H1 (cell line): ENCODE results near the gene GALNT12. TPM values are rescaled to one million over a fixed set of nuclear protein-coding genes. Genes with fewer than 3 reads are reported as not detected.

Source experiments
- CTCF ChIA-PET: fragments of 300-600 bp; sonication (Branson Sonifier 250); formaldehyde crosslinking; loops from one replicate; lab custom pipeline; 2021; ENCODE audit not compliant: partially characterized antibody; lab: Charles Lee
- POLR2A ChIA-PET: fragments of 300-600 bp; sonication (Branson Sonifier 250); formaldehyde crosslinking; loops from one replicate; lab custom pipeline; 2021; ENCODE audit warnings: inconsistent platforms; ENCODE audit not compliant: partially characterized antibody; lab: Charles Lee
- DNase-seq, 2 experiments: peaks; one replicate each; pipeline versions ENCODE4 v3.0.0 to v3.0.0-alpha.2; 2010 to 2022; ENCODE audit warnings: low spot score in 2 of 2, low read depth in 1 of 2, mixed read lengths in 1 of 2
- FAIRE-seq: peaks from 2 replicates; lab custom pipeline; 2011; peaks lifted over from hg19 to GRCh38; lab: Jason Lieb, UNC
- H2AFZ ChIP-seq: 2 replicates; pipeline ENCODE4 v1.8.1; 2012; ENCODE audit warnings: low read length, inconsistent platforms
- H2AK5ac ChIP-seq: 2 replicates; pipeline ENCODE4 v1.6.1; 2013; ENCODE audit warnings: low read depth, low read length
- H2BK120ac ChIP-seq: replicated peaks from 2 replicates; pipeline ENCODE3; 2013; ENCODE audit warnings: low read depth, low read length, inconsistent platforms
- H2BK12ac ChIP-seq: 2 replicates; pipeline ENCODE4 v1.6.1; 2013; ENCODE audit warnings: low read depth, low read length
- H2BK15ac ChIP-seq: 2 replicates; pipeline ENCODE4 v1.6.1; 2013; ENCODE audit warnings: low read length
- H2BK20ac ChIP-seq: 2 replicates; pipeline ENCODE4 v1.6.1; 2013; ENCODE audit warnings: low read length
- H2BK5ac ChIP-seq: 2 replicates; pipeline ENCODE4 v1.6.1; 2013; ENCODE audit warnings: low read depth, low read length
- H3K14ac ChIP-seq: 2 replicates; pipeline ENCODE4 v1.6.1; 2013; ENCODE audit warnings: inconsistent platforms; ENCODE audit not compliant: insufficient read length
- H3K18ac ChIP-seq: 2 replicates; pipeline ENCODE4 v1.6.1; 2013; ENCODE audit warnings: low read length; ENCODE audit errors: extremely low read depth
- H3K23ac ChIP-seq: 2 replicates; pipeline ENCODE4 v1.6.1; 2013; ENCODE audit warnings: inconsistent platforms; ENCODE audit not compliant: insufficient read length
- H3K23me2 ChIP-seq: 2 replicates; pipeline ENCODE4 v1.6.1; 2013; ENCODE audit warnings: low read depth, low read length
- H3K27ac ChIP-seq: 2 replicates; pipeline ENCODE4 v1.6.1; 2011; ENCODE audit warnings: low read depth, low read length, inconsistent platforms
- H3K27me3 ChIP-seq, 4 experiments: replicated peaks in 1 of 4; 1 replicate in 1 of 4; 2 replicates in 3 of 4; pipeline versions ENCODE4 v1.6.1 to v1.8.1; 2011 to 2013; ENCODE audit warnings: low read length in 3 of 4, mild to moderate bottlenecking in 3 of 4, inconsistent platforms in 2 of 4, mixed read lengths in 2 of 4, moderate library complexity in 1 of 4; ENCODE audit not compliant: control insufficient read depth in 3 of 4, insufficient read depth in 3 of 4; ENCODE audit errors: extremely low read depth in 1 of 4
- H3K36me3 ChIP-seq, 4 experiments: 2 replicates each; pipeline versions ENCODE4 v1.6.1 to v1.8.1; 2011 to 2013; ENCODE audit warnings: mild to moderate bottlenecking in 4 of 4, low read length in 3 of 4, moderate library complexity in 2 of 4, control low read depth in 1 of 4, inconsistent platforms in 1 of 4; ENCODE audit not compliant: insufficient read depth in 4 of 4, control insufficient read depth in 2 of 4
- H3K4ac ChIP-seq: replicated peaks from 2 replicates; pipeline ENCODE3; 2013; ENCODE audit warnings: low read length, low read depth, mixed read lengths, inconsistent platforms; ENCODE audit not compliant: insufficient read length
- H3K4me1 ChIP-seq, 4 experiments: replicated peaks in 1 of 4; 1 replicate in 1 of 4; 2 replicates in 3 of 4; pipeline versions ENCODE4 v1.6.1 to v1.8.1; 2011 to 2013; ENCODE audit warnings: low read length in 3 of 4, inconsistent platforms in 2 of 4, mixed read lengths in 1 of 4; ENCODE audit not compliant: insufficient read depth in 4 of 4, control insufficient read depth in 3 of 4
- H3K4me2 ChIP-seq, 2 experiments: 2 replicates each; pipeline versions ENCODE4 v1.6.1 to v1.8.1; 2011 to 2013; ENCODE audit warnings: low read depth in 2 of 2, low read length in 2 of 2, control low read depth in 1 of 2, inconsistent platforms in 1 of 2, mild to moderate bottlenecking in 1 of 2; ENCODE audit not compliant: insufficient read depth in 1 of 2
- H3K4me3 ChIP-seq, 4 experiments: fragments of 200-600, 300-600 bp in 1 of 4; sonication (generic), shearing (Covaris generic), sonication (Bioruptor Twin) in 1 of 4; 2 replicates each; pipeline versions ENCODE4 v1.5.1 to v1.8.1; 2011 to 2016; ENCODE audit warnings: low read length in 4 of 4, low read depth in 3 of 4, control low read depth in 2 of 4, inconsistent platforms in 2 of 4, mild to moderate bottlenecking in 2 of 4, mixed read lengths in 1 of 4, moderate library complexity in 1 of 4; ENCODE audit not compliant: insufficient read depth in 2 of 4; ENCODE audit errors: extremely low read depth in 1 of 4
- H3K56ac ChIP-seq: replicated peaks from 2 replicates; pipeline ENCODE3; 2013; ENCODE audit warnings: low read depth, mild to moderate bottlenecking, mixed read lengths, low read length, inconsistent platforms; ENCODE audit not compliant: insufficient read length
- H3K79me1 ChIP-seq: 2 replicates; pipeline ENCODE4 v1.6.1; 2013; ENCODE audit warnings: low read depth, low read length, control low read depth
- H3K79me2 ChIP-seq, 2 experiments: 2 replicates each; pipeline versions ENCODE4 v1.6.1 to v1.8.1; 2012 to 2013; ENCODE audit warnings: low read length in 2 of 2, mild to moderate bottlenecking in 2 of 2, inconsistent platforms in 1 of 2; ENCODE audit not compliant: insufficient read depth in 2 of 2, control insufficient read depth in 1 of 2
- H3K9ac ChIP-seq, 4 experiments: replicated peaks in 1 of 4; 1 replicate in 1 of 4; 2 replicates in 3 of 4; pipeline versions ENCODE4 v1.6.1 to v1.8.1; 2011 to 2013; ENCODE audit warnings: low read depth in 3 of 4, low read length in 3 of 4, control low read depth in 2 of 4, mild to moderate bottlenecking in 2 of 4, moderate library complexity in 2 of 4, inconsistent platforms in 1 of 4; ENCODE audit errors: extremely low read depth in 1 of 4
- H3K9me3 ChIP-seq, 2 experiments: 2 replicates each; pipeline versions ENCODE4 v1.6.1 to v1.8.1; 2012 to 2013; ENCODE audit warnings: mild to moderate bottlenecking in 2 of 2, moderate library complexity in 2 of 2, control low read depth in 1 of 2, inconsistent platforms in 1 of 2, low read depth in 1 of 2, low read length in 1 of 2, mixed read lengths in 1 of 2; ENCODE audit not compliant: insufficient read depth in 2 of 2
- H4K20me1 ChIP-seq, 2 experiments: replicated peaks in 1 of 2; 2 replicates each; pipeline versions ENCODE3 to v1.8.1; 2011 to 2013; ENCODE audit warnings: inconsistent platforms in 2 of 2, low read length in 2 of 2, mild to moderate bottlenecking in 1 of 2; ENCODE audit not compliant: insufficient read depth in 2 of 2, control insufficient read depth in 1 of 2
- H4K5ac ChIP-seq: 2 replicates; pipeline ENCODE4 v1.6.1; 2013; ENCODE audit warnings: low read length, low read depth, mixed read lengths, inconsistent platforms; ENCODE audit not compliant: insufficient read length
- H4K8ac ChIP-seq: 2 replicates; pipeline ENCODE4 v1.8.0; 2013; ENCODE audit warnings: mild to moderate bottlenecking, moderate library complexity, low read length, inconsistent platforms; ENCODE audit not compliant: insufficient read depth; ENCODE audit errors: extremely low read depth
- H4K91ac ChIP-seq: replicated peaks from 2 replicates; pipeline ENCODE3; 2013; ENCODE audit warnings: low read length, mixed read lengths, inconsistent platforms; ENCODE audit not compliant: insufficient read length
- GABPA ChIP-seq: IDR thresholded peaks from 2 replicates; pipeline ENCODE4 v1.6.1; 2011; ENCODE audit warnings: mild to moderate bottlenecking, low read length, moderate library complexity, borderline replicate concordance; ENCODE audit not compliant: insufficient read depth
- KDM1A ChIP-seq: fragments of 200-600, 300-600 bp; sonication (generic); IDR thresholded peaks from 2 replicates; pipeline ENCODE4 v1.7.1; 2016; ENCODE audit warnings: mild to moderate bottlenecking, low read length, borderline replicate concordance
- POLR2A ChIP-seq, 2 experiments: IDR thresholded peaks; 1 replicate in 1 of 2; 2 replicates in 1 of 2; pipeline ENCODE4 v1.6.1; 2011; ENCODE audit warnings: low read depth in 2 of 2, low read length in 2 of 2, mild to moderate bottlenecking in 2 of 2; ENCODE audit errors: control extremely low read depth in 1 of 2
- POU5F1 ChIP-seq: IDR thresholded peaks from 2 replicates; pipeline ENCODE4 v1.6.1; 2011; ENCODE audit warnings: low read depth, mild to moderate bottlenecking, low read length, moderate library complexity
- RNF2 ChIP-seq: fragments of 200-900, 300-1000 bp; sonication (generic); IDR thresholded peaks from 2 replicates; pipeline ENCODE4 v1.7.1; 2016; ENCODE audit warnings: borderline replicate concordance, low read depth, mild to moderate bottlenecking, antibody characterized with exemption, low read length; ENCODE audit not compliant: poor library complexity, severe bottlenecking; ENCODE audit errors: missing control alignments
- SUZ12 ChIP-seq: fragments of 200-600 bp; sonication (generic); IDR thresholded peaks from 2 replicates; pipeline ENCODE4 v1.6.1; 2012; ENCODE audit warnings: mild to moderate bottlenecking, inconsistent platforms, low read length, moderate library complexity, mixed read lengths
- TBP ChIP-seq: IDR thresholded peaks from 2 replicates; pipeline ENCODE4 v1.6.1; 2011; ENCODE audit warnings: low read depth, low read length, improper control_type of control experiment
- USF2 ChIP-seq: IDR thresholded peaks from 2 replicates; pipeline ENCODE4 v1.6.1; 2011; ENCODE audit warnings: low read length, improper control_type of control experiment
- YY1 ChIP-seq: IDR thresholded peaks from 2 replicates; pipeline ENCODE4 v1.6.1; 2011; ENCODE audit warnings: low read depth, mild to moderate bottlenecking, low read length
- ZNF274 ChIP-seq: IDR thresholded peaks from 2 replicates; pipeline ENCODE4 v1.7.0; 2012; ENCODE audit warnings: low read length, borderline replicate concordance; ENCODE audit errors: extremely low read depth
- WGBS, 2 experiments: shearing (Covaris generic) in 1 of 2; methylation state at CpG; one replicate each; pipeline versions ENCODE4 v1.1.6 to v1.1.7; 2013 to 2015; ENCODE audit warnings: low lambda C conversion rate in 2 of 2, mixed read lengths in 2 of 2, inconsistent platforms in 1 of 2, low coverage in 1 of 2, missing lambda C conversion rate in 1 of 2; ENCODE audit not compliant: insufficient replicate concordance in 2 of 2, insufficient coverage in 1 of 2, insufficient read length in 1 of 2; ENCODE audit errors: extremely low coverage in 1 of 2, missing lambda C conversion rate in 1 of 2; 5-methylcytosine and 5-hydroxymethylcytosine counted together
- polyA plus RNA-seq, 7 experiments: library from polyadenylated mRNA; depleted of rRNA in 3 of 7; stranded (reverse) in 5 of 7; unstranded in 2 of 7; fragments of >200 nt in 5 of 7; fragments of 200-250 nt in 2 of 7; gene quantifications; 1 replicate in 5 of 7; 2 replicates in 1 of 7; 4 replicates in 1 of 7; pipeline versions ENCODE4 v1.2.1 to v1.2.3, GENCODE V29; 2011 to 2013; ENCODE audit warnings: missing spikeins in 2 of 7, mixed read lengths in 2 of 7
- total RNA-seq: library from RNA; stranded (reverse); fragmentation: NEBNext Ultra II Directional; extraction: Animal tissue kit (Norgen Biotek cat#: 25700); gene quantifications from 2 replicates; pipeline ENCODE4 v1.2.1, GENCODE V29; 2021

GALNT12 gene
- total and polyA plus RNA-seq, 2 of the 8 experiments (the other 6 are each of a cell fraction or from before 2014, with no cell fraction given) = 16.2 to 19.6 TPM

GRCh38 chr9:98809311-98810101 is 2.0 kb downstream of the GALNT12 start:
- Histone ChIP-seq H2BK12ac (no peak overlapping the region; the same call in 1 of the 2 replicates), H3K56ac (no peak overlapping the region), H3K79me2 (no peaks in the 10 kb centered on the region), H3K27ac (no peak overlapping the region), H3K18ac (no peak overlapping the region), H3K4me2 (peak overlapping the region; percentile 32 to 78; a peak in 3 of 4 replicates), H3K4ac (no peak overlapping the region), H4K5ac (no peak overlapping the region), H3K14ac (no peak overlapping the region), H3K79me1 (no peaks in the 10 kb centered on the region), H2BK120ac (no peak overlapping the region), H2AK5ac (no peak overlapping the region), H2BK15ac (no peak overlapping the region), H4K20me1 (no peaks in the 10 kb centered on the region), H3K27me3 (peaks cover 0 to 5% (median 2%) of the 10 kb centered on the region in 4 experiments; a peak in 2 of 7 replicates), H3K23ac (no peak overlapping the region), H4K91ac (no peak overlapping the region), H3K9me3 (no peaks in the 10 kb centered on the region), H2BK5ac (no peak overlapping the region), H2AFZ (no peak overlapping the region), H3K4me1 (peaks cover 5 to 19% (median 14%) of the 10 kb centered on the region in 4 experiments), H3K23me2 (peaks cover 7% of the 10 kb centered on the region; the same call in 1 of the 2 replicates), H4K8ac (no peak overlapping the region), H3K9ac (no peak overlapping the region; a peak in 1 of 7 replicates), H2BK20ac (no peak overlapping the region), H3K4me3 (no peak overlapping the region; a peak in 2 of 8 replicates), H3K36me3 (no peaks in the 10 kb centered on the region)
- ChIA-PET CTCF (interaction anchor here (0.6 to 5.6 kb wide), 3 partner anchors 17 to 477 kb away, joined by 3 to 28 read pairs (median 4); no protein-coding TSS in a partner anchor), POLR2A (no interaction called here)
- 78% methylated on average over 9 of the region's 9 CpGs; no CpG with 5 or more reads in 1 of the 2 experiments for WGBS, 2 experiments
- DNase-seq = no peak
- FAIRE-seq = no peak
- TF ChIP-seq YY1 (no peak), RNF2 (no peak), SUZ12 (no peak), ZNF274 (no peak), POU5F1 (no peak), TBP (peak; percentile 53; the same call in 1 of the 2 replicates), USF2 (no peak), POLR2A (IDR thresholded peaks at IDR 0.05; ENCODE audit: control extremely low read depth in 1 of 2, low read depth in 2 of 2, low read length in 2 of 2) (peak in 1 of 2 experiments; percentile 45; a peak in 1 of 3 replicates), KDM1A (no peak), GABPA (no peak)
